OCI-LY3 (cell line): ENCODE data around the gene HS1BP3.
A peak's percentile ranks its signal among the peaks of the same experiment; 100 is the strongest.

ENCODE experiments used
- H2AFZ ChIP-seq: fragments of 200-600, 300-600 bp; shearing (Covaris generic); 2 replicates; pipeline ENCODE4 v1.6.0; 2014; ENCODE audit warnings: antibody characterized with exemption, low read depth, low read length
- H3K27ac ChIP-seq: fragments of 200-600, 300-600 bp; sonication (generic); 2 replicates; pipeline ENCODE4 v1.5.1; 2014; ENCODE audit warnings: mild to moderate bottlenecking, low read length, moderate library complexity, mixed read lengths
- H3K27me3 ChIP-seq: fragments of 200-600, 300-600 bp; sonication (generic); 2 replicates; pipeline ENCODE4 v1.6.1; 2014; ENCODE audit warnings: low read depth, low read length, mixed read lengths
- H3K36me3 ChIP-seq: fragments of 200-600, 300-600 bp; sonication (generic); replicated peaks from 2 replicates; pipeline ENCODE3; 2014; ENCODE audit warnings: low read depth, low read length, mixed read lengths
- H3K4me1 ChIP-seq: fragments of 300-600, 200-600 bp; sonication (generic); 2 replicates; pipeline ENCODE4 v1.6.1; 2014; ENCODE audit warnings: low read length, mixed read lengths
- H3K4me2 ChIP-seq: fragments of 200-600, 300-600 bp; sonication (generic); 2 replicates; pipeline ENCODE4 v1.6.1; 2014; ENCODE audit warnings: low read length, mixed read lengths
- H3K4me3 ChIP-seq: fragments of 300-600, 200-600 bp; sonication (generic); 2 replicates; pipeline ENCODE4 v1.5.1; 2014; ENCODE audit warnings: antibody characterized with exemption, mild to moderate bottlenecking, low read length, moderate library complexity
- H3K79me2 ChIP-seq: fragments of 300-600, 200-600 bp; shearing (Covaris generic); 2 replicates; pipeline ENCODE4 v1.6.1; 2014; ENCODE audit warnings: mild to moderate bottlenecking, low read length, mixed read lengths
- H3K9ac ChIP-seq: fragments of 300-600, 200-600 bp; shearing (Covaris generic); 2 replicates; pipeline ENCODE4 v1.6.0; 2014; ENCODE audit warnings: mild to moderate bottlenecking, low read length, moderate library complexity
- H3K9me3 ChIP-seq: fragments of 200-600, 300-600 bp; shearing (Covaris generic); 2 replicates; pipeline ENCODE4 v1.6.1; 2014; ENCODE audit warnings: low read length, mixed read lengths; ENCODE audit not compliant: insufficient read depth
- H4K20me1 ChIP-seq: fragments of 200-600, 300-600 bp; sonication (generic); 2 replicates; pipeline ENCODE4 v1.6.1; 2016; ENCODE audit warnings: low read length, mixed read lengths; ENCODE audit not compliant: insufficient read depth
- EZH2phosphoT487 ChIP-seq: fragments of 200-600 bp; shearing (Covaris generic); IDR thresholded peaks from 2 replicates; pipeline ENCODE4 v1.6.1; 2018; ENCODE audit warnings: antibody characterized with exemption, mixed run types, low read depth
- TF ChIP-seq, protein P1 (sequence below): fragments of 200-600, 300-600 bp; sonication (generic); IDR thresholded peaks from 2 replicates; pipeline ENCODE4 v1.5.1; 2014; ENCODE audit warnings: antibody characterized with exemption, low read length, low read depth

Gene HS1BP3

GRCh38 chr2:20676353-20677215 lies 25.7 kb upstream of the HS1BP3 start:
- no peak for TF ChIP-seq EZH2phosphoT487
- TF ChIP-seq, protein P1, sequence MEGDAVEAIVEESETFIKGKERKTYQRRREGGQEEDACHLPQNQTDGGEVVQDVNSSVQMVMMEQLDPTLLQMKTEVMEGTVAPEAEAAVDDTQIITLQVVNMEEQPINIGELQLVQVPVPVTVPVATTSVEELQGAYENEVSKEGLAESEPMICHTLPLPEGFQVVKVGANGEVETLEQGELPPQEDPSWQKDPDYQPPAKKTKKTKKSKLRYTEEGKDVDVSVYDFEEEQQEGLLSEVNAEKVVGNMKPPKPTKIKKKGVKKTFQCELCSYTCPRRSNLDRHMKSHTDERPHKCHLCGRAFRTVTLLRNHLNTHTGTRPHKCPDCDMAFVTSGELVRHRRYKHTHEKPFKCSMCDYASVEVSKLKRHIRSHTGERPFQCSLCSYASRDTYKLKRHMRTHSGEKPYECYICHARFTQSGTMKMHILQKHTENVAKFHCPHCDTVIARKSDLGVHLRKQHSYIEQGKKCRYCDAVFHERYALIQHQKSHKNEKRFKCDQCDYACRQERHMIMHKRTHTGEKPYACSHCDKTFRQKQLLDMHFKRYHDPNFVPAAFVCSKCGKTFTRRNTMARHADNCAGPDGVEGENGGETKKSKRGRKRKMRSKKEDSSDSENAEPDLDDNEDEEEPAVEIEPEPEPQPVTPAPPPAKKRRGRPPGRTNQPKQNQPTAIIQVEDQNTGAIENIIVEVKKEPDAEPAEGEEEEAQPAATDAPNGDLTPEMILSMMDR = peak; percentile 43
- H2AFZ ChIP-seq = no peak overlapping the region
- peak overlapping the region; percentile 80 for H3K9ac ChIP-seq
- no peaks in the 10 kb centered on the region for H3K9me3 ChIP-seq
- peaks cover 51% of the 10 kb centered on the region for H3K79me2 ChIP-seq
- peak overlapping the region; percentile 89 for H3K4me2 ChIP-seq
- H3K36me3 ChIP-seq = peaks cover 62% of the 10 kb centered on the region
- H4K20me1 ChIP-seq = no peaks in the 10 kb centered on the region
- peaks cover 78% of the 10 kb centered on the region for H3K4me1 ChIP-seq
- H3K27ac ChIP-seq = peak overlapping the region; percentile 99
- peak overlapping the region; percentile 53 for H3K4me3 ChIP-seq
- H3K27me3 ChIP-seq = no peaks in the 10 kb centered on the region

DNA sequence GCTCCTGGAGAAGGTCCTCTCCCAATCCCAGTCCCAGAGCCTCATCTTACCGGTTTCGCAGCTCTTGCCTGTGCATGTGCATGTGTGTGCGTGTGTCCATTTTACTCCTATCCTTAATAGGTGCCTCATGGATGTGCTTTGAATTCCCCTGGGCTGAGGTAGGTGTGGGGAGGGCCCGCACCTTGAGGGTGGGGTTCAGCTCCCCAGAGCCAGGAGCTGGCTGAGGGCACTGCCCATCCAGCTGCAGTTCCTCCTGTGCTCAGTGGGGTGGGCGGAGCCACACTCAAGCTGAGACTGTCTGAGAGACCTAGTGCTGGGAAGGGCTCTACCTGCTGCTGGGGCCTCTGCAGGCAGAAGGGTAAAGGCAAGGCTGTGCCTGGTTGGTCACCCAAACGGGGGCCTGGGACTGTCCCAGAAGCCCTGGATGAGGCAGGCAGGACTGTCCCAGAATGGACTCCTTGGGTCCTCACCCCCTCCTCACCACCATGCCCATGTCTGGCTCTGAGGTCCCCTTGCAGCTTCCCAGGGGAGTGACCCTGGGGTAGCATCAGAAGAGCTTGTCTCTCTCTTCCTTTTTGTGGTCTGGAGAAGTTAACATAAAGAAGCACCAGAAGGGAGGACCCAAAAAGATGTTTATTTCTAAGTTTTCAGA lies 24.9 kb upstream of the HS1BP3 start:
- Histone ChIP-seq H3K27ac (peak overlapping the region; percentile 99), H3K4me3 (peak overlapping the region; percentile 53), H3K4me2 (peak overlapping the region; percentile 89)

GRCh38 chr2:20674974-20675679 lies 24.2 kb upstream of the HS1BP3 start:
- Histone ChIP-seq H3K9ac (peak overlapping the region; percentile 80), H3K36me3 (peaks cover 61% of the 10 kb centered on the region), H3K4me1 (peaks cover 83% of the 10 kb centered on the region), H3K4me3 (peak overlapping the region; percentile 53), H3K4me2 (peak overlapping the region; percentile 89), H3K27me3 (no peaks in the 10 kb centered on the region), H3K79me2 (peaks cover 62% of the 10 kb centered on the region), H3K27ac (peak overlapping the region; percentile 99), H4K20me1 (no peaks in the 10 kb centered on the region), H2AFZ (no peak overlapping the region), H3K9me3 (no peaks in the 10 kb centered on the region)
- TF ChIP-seq, protein P1 = no peak
- no peak for TF ChIP-seq EZH2phosphoT487

More for the DNA sequence above, 24.9 kb upstream of the HS1BP3 start:
- TF ChIP-seq, protein P1 = no peak
- TF ChIP-seq EZH2phosphoT487 = no peak
- Histone ChIP-seq H2AFZ (no peak overlapping the region), H3K9me3 (no peaks in the 10 kb centered on the region), H4K20me1 (no peaks in the 10 kb centered on the region), H3K4me1 (peaks cover 83% of the 10 kb centered on the region), H3K79me2 (peaks cover 57% of the 10 kb centered on the region), H3K9ac (peak overlapping the region; percentile 80), H3K27me3 (no peaks in the 10 kb centered on the region), H3K36me3 (peaks cover 64% of the 10 kb centered on the region)
